HS-5 (cell line): Measurements from ENCODE around the gene SECTM1.

Source experiments
- DNase-seq: peaks from one replicate; pipeline ENCODE4 v3.0.0-alpha.2; 2012; ENCODE audit warnings: low read depth

SECTM1 gene

DNA sequence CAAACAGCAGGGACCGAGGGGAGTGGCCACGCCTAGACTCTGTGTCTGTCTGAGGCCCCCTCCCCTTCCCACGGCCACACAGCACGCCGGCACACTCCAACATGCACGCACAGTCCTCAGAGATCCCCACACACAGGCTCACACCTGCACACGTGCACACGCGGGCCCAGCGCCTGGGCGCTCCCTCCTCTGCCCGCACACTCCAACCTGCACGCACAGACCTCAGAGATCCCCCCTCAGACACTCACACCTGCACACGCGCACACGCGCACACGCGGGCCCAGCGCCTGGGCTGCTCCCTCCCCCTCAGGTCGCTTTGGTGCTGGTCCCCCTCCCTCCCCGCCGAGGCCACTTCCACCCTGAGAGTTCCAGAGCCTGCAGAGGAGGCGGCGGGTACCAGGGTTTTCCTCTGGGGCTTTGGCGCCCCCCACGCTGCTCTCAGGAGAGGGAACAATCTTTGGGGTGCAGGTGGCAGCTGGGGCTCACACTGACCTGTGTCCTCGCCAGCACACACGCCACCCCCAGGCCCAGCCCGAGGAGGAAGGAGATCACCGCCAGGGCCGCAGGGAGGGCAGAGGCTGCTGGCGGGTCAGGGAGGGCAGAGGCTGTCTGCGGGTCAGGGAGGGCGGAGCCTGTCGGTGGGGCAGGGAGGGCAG, 17.7 kb downstream of the SECTM1 start:
- no peak for DNase-seq

DNA sequence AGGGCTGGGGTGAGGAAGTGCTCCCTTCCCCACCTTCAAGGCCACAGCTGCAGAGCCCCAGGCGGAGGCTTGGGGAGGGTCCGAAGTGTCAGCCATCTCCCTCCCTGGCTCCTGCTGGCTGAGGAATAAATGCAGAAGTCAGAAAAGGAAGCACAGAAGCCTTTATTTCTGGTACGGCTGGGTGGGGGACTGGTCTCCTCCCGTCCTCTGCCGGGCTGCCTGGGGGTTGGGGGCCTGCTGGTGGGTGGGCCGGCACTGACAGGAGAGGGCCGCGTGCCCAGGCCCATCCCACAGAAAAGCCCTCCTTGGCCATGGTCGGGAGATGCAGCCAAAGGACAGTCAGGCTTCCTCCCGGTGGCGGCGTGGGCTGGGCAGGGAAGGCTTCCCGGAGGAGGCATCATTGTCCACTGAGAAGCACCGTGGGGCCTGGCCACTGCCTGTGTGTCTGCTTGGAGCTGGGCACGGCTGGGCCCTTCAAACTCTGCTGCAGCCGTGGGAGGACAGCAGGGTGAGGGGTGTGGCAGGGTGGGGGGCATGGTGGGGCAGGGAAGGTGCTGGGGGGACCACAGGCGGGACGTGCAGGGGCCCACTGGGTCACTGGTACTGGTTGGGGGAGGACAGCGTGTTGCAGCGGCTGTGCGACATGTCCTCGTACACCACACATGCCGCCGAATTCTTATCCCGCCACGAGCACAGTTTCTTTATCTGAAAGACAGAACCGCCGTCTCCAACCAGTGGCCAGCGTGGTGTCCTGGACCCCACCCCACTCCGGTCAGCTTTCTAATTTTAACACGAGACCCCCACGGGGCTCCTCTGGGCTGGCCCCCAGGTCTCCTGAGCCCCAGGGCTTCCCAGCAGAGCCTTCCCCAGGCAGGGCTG, 18.6 kb downstream of the SECTM1 start:
- no peak for DNase-seq

DNA sequence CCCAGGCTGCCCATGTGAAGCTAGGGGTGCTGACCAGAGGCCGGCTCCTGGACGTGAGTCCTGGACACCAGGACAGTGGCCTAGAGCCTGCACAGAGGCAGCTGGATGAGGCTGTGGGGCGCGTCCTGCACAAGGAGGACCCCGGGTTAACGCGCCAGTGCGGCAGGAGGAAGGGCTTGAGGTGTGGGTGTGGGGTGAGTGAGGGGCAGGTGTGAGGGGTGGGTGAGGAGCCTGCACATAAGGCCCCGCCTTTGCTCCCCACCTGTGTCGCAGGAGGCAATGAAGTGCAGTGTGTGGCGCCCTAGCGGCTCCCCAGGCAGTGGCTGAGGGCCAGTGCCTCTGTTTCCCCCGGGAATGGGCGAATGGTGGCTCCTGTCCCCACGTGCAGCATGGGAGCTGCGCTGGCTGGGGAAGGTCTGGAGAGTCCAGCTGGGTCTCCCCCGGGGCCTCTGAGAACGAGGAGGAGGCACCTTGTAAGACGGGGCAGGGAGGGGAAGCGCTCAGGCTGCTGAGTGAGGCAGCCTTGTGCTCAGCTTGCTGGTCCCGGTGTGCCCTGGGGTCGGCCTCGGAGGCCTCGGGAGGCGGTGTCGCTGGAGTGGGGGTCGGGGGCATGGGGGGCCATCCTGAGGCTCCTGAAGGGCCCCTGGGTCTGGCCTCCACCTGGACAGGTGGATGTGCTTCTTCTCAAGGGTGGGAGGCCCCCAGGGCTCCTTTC, 19.4 kb downstream of the SECTM1 start:
- DNase-seq = no peak

DNA sequence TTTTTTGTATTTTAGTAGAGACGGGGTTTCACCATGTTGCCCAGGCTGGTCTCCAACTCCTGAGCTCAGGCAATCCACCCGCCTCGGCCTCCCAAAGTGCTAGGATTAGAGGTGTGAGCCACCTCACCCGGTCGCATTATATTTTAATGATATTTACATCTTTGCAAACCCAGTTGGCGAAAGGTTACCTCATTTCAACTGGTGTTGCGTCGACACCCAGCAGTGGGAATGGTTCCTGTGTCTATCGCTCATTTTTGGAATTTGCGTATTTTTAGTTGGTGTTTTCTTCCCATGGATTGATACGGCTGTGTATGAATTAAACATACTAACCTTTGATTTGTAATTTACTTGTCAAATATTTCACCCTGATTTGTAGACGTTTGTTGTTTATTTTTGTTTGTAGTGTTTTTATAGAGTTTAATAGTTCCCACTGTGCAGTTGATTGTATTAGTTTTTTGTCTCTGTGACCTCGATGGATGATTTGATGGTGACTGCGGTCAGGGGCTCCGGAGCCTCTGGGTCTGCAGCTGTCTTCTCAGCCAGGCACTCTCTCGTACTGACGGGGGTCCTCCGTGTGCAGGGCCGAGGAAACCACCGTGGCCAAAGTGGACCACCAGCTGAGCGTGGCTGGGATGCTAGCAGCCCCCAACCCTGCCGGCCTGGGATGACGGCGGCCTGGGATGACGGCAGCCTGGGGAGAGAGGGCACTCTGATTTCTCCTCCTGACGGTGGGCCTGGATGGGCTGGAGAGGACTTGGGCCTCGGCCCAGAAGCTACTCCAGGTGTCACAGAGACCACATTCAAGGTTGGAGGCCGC, 20.2 kb downstream of the SECTM1 start:
- no peak for DNase-seq

DNA sequence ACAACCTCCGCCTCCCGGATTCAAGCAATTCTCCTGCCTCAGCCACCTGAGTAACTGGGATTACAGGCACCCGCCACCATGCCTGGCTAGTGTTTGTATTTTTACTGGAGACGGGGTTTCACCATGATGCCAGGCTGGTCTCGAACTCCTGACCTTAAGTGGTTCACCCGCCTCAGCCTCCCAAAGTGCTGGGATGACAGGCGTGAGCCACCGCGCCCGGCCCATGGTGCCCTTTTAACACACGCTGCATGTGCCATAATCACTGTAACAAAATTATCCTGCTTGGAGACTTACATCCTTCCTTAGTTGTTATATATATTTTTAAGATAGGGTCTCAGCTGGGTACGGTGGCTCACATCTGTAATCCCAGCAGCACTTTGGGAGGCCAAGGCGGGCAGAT, 21.6 kb downstream of the SECTM1 start:
- DNase-seq = no peak

DNA sequence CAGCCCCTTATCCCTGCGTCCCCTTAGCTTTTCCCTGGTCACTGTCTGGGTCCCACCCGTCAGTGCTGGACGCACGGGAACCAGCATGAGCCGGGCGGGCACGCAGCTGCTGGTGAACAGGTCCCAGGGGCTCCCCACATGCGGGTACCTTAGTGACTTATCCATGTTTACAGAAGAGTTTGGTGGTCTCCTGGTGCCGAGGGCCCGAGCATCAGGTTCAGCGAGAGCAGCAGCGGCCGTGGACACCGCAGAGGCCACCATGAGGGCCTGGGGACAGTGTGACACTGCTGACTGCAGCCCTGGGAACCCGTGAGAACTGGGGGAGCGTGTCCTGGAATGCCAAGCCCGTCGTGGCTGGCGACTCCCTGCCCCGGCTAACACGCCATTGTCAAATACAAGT, 22.7 kb downstream of the SECTM1 start:
- no peak for DNase-seq

DNA sequence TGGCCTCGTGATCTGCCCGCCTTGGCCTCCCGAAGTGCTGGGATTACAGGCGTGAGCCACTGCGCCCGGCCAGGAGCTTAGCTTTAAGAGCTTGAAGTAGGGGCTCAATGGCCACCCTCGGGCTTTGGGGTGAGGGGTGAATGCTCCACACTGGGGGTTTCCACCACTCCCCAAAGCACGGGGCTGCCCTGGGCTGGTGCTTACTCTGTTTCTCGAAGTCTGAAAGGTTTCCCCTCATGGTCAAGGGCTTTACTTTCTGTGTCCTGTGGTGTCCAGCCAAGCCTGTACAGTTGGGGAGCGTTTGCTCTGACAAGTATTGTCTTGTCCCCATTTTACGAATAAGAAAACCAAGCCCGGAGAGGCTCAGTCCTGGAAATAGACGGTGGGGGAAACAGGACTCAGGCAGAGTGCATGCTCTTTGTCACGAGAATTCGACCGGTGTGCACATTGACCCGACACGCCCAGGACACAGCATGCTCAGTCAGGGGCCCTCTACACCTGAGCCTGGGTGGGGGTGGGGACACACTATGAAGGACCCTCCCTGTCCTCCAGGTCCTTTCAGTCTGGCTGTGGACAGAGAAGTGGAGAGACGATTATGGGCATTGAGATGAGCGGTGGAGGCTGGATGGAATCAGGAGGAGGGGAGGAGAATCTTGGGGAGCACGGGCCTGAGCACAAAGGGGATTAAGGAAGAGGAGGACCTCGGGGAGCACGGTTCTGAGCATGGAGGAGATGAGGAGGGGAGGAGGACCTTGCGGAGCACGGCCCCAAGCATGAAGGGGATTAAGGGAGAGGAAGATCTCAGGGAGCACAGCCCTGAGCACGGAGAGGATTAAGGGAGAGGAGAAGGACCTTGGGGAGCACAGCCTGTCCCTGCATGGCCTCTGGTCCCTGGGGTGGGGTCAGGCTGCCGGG, 23.7 kb downstream of the SECTM1 start:
- DNase-seq = no peak

DNA sequence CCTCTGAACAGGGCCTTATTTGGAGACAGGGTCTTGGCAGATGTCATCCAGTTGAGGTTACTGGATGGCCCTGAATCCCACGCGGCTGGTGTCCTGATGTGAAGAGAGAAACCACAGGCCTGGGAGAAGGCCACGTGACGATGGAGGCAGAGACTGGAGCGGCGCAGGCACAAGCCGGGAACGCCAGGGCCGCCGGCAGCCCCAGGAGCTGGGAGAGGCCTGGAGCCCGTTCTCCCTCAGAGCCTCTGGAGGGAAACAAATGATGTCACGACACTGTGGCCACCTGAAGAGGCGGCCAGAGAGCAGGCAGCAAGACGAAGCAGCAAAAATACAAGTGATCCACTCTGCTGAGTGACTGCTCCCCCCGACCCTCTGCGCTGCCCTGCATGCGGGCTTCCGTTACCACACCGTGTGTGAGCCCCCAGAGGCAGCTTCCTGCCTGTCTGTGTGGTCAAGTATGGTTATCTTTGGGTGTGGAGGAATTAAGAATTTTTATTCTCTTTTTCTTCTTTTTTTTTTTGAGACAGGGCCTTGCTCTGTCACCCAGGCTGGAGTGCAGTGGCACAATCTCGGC, 27.8 kb downstream of the SECTM1 start:
- DNase-seq = no peak

DNA sequence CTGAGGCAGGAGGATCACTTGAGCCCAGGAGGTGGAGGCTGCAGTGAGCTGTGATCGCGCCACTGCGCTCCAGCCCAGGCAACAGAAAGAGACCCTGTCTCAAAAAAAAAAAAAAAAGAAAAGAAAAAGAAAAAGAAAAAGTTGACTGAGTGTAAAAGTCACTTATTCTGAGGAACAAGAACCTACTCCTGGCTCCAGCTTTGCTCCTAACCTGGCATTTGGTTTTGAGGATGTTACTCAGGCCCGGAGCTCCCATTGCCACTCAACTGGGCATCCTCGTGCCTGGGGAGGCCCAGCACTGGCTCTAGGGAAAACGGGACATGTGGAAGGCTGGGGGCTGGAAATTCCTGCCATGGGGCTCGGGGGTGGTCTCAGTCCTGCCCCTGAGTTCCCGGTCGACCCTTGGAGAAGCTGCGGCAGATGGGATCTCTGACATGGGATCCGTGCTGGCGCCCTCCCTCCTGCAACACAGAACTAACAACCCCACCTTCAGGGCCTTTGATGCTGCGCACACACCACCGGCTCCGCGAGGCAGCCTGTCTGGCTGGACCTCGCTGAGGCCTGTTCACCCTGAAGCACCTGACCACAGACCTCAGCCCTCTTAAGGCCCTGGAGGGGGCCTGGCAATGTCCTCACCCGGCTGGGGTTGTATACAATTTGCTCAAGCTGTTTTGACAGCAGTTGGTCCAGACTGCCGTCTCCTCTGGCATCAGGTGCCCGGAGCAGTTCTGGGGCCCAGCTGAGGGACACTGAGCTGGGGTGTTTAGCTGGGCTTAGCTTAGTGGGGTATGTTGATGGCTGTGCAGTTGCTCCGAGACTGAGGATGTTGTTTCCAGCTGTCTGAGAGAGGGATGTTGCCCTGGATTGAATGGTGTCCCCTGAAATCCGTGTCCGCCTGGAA, 28.5 kb downstream of the SECTM1 start:
- no peak for DNase-seq

DNA sequence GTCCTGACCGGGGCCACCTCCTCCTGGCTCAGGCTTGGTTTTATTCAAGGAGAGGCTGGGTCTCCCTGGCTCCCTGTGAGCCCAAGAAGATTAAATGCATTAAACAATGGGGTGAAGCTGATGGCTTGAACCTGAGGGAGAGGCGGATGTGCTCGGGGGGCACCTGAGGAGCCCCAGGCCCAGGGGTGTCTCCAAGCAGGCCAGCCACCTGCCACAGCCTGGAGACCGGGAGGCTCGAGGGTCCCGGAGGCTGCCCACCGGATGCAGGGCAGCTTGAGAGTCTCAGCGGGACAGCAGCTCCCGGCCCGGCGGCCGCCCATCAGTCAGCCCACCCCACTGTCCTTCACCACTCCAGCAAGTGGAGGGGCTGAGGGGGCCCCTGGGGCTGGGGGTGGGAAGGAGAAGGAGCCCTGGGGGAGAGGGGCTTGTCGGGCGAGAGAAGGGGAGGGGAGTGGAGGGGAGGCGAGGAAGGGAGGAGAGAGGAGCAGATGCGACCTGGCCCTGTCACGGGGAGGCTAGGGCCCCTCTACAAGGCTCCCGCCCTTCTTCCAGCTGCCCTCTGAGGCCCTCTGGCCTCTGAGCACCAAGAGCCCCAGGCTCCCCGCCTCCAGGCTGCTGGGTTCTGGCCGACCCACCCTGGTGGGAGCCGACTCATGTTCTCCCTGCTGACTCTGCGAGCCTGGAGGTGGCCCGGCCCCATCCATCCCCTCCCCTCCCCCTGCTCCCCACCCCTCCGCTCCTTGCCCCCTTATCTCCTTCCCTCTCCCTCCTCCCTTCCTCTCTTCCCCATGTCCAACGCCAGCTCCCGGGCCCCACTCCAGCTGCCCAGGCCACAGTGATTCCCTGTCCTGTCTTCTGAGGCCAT, 29.4 kb downstream of the SECTM1 start:
- DNase-seq = no peak

DNA sequence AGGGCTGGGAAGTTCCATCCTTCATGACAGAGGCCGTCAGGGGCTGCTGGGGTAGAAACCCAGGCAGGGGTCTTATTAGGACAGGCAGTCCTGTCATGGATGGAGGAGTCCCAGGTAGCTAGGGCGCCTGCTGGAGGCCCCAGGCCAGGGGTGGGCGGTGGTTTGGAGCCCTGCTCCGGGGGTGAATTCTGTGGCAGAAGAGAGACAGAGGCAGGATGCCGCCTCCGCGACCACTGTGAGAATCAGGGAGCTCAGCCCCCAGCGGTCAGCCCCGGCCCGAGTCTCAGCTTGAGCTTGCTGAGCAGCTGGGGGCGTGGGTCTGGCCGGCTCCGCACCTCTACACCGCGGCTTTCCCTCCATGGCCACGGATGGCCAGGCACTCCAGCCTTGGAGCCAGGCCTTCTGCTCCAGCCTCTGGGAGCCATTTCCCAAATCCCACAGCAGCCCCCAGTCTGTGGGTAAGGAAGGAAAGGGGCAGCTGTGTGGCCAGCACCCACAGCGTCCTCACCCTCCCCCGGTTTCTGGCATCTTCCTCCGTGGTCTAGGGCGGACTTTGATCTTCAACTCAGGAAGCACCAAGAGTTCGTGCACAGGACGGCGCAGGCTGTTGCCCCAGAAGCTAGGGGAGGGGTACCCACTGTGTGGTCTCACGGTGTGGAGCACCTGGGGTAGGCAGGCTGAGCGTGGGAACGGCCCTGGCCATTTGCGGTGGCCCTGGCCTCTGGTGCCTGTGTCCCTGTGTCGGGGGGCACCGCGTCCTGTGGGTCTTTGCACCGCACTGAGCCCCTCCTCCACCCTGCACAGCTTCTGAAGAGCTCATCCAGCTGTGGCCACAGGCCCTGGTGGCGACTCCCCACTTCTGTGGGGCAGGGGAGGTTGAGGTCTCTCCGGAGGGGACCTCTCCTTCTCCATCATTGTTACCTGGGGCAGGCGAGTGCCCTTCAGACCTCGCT, 30.3 kb downstream of the SECTM1 start:
- DNase-seq = no peak

DNA sequence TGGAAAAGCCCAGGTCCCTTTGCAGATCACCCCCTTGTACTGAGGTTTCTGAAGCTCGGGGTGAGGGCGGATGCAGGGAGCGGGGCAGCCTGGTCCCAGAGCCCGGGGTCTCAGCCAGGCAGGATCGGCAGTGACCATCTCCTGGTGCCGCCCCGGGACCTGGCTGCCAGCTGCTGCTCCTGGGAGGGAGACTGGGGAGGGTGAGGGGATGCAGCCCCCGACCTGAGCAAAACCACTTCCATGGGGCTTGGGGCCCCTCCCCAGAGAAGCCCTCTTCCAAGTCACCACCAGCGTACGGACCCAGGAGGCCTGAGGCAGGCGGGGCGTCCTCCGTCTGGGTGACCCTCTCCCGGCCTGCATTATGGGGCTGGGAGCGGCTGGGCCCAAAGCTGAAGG, 31.0 kb downstream of the SECTM1 start:
- DNase-seq = no peak

DNA sequence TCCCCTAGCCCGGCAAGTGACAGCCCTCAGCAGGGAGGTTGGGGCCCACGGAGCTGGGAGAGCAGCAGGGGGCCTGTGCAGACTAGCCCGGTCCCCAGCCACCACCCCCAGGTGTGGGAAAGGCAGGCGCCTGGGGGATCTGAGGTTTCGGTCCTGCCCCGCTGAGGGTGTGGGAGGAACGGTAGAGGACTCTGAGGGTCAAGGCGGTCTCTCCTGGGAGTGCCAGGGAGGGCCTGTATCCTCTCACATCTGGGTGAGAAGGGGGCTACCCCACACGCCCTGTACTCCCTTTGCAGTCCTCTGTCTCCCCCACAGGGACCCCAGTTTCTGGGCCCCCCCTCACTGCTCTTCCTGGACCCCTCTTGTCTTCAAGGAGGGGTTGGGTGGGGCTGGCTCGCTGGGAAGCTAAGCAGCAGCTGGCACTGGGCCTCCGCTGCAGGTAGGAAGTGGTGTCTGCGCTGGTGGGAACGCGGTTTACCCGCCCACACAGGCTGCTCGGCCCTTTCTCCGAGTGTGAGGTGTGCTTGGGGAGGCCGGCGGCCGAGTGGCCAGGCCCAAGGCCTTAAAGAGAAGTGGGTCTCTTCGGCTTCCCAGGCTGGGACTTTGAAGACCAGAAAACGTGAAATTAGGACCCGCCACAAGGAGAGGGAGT, 31.5 kb downstream of the SECTM1 start:
- no peak for DNase-seq

DNA sequence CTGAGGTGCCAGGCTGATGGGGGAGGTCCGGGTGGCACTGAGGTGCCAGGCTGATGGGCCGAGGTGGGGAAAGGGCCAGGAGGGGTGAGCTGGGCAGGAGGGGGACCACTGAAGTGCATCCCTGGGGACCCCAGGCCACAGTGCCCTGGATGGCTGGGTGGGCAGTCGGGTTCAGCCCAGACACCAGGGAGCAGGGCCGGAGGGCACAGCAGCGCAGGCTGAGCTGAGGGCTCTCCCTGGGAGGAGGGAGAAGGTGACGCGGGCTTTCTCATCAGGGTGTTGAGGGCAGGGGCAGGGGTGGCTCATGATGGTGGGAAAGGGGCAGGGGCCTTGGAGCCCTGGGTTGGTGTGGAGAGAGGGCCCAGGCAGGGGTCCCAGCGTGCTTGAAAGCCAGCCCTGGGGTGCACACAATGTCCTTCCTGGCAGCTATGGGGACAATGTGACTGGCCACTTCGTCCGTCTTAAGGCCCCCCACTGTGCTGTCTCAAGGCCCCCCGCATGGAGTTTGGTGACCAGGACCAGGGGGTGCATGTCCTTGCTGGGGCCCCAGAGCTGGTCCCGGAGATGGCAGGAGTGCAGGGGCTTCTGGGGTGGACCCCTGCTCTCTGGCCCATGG, 32.2 kb downstream of the SECTM1 start:
- no peak for DNase-seq

DNA sequence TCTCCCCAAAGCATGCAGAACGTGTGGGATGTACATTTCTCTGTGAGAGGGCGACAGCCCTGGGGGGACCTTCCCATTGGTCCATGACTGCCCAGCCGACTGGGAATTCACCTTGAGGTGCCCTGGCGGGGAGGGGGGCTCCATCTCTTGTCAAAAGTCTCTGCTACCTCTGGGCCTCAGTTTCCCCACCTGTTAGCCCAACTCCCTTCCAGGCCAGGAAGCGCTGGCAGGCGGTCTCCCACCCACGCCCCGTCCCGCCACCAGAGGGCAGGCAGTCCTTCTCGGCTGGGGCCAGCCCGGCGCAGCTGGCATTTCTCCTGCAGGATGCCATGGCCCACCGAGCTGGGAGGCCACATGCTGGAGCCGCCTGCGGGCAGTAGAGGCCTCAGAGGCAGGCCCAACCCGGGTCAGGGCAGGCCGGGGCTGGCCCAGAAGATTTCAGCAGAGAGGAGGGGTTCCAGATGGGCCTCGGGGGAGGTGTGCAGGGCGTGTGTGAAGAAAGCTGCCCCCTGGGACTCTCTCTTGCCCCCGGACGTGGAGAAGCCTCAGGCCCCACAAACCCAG, 32.8 kb downstream of the SECTM1 start:
- no peak for DNase-seq

DNA sequence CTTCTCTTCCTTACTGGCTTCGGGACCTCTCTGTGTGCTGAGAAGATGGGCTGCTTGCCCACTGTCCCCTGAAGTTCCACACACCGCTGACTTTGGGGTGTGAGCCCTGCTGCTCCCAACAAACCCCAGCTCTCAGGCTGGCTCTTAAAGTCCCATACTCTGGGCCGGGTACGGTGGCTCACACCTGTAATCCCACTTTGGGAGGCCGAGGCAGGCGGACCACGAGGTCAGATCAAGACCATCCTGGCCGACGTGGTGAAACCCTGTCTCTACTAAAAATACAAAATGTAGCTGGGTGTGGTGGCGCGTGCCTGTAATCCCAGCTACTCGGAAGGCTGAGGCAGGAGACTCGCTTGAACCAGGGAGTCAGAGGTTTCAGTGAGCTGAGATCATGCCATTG, 33.3 kb downstream of the SECTM1 start:
- DNase-seq = no peak
